IPS-20b (cell line): ENCODE data around the gene ARHGAP4.

Experiments
- H3K27ac ChIP-seq: one replicate; pipeline ENCODE4 v1.5.1; 2013; ENCODE audit warnings: low read length
- H3K27me3 ChIP-seq: 2 replicates; pipeline ENCODE4 v1.6.1; 2013; ENCODE audit warnings: mild to moderate bottlenecking, low read length, inconsistent platforms; ENCODE audit not compliant: insufficient read depth
- H3K36me3 ChIP-seq: 2 replicates; pipeline ENCODE4 v1.6.1; 2013; ENCODE audit warnings: low read depth, mild to moderate bottlenecking, inconsistent platforms, low read length, moderate library complexity; ENCODE audit not compliant: insufficient read depth
- H3K4me1 ChIP-seq: 2 replicates; pipeline ENCODE4 v1.6.1; 2013; ENCODE audit warnings: mild to moderate bottlenecking, control low read depth, inconsistent platforms, low read length, moderate library complexity; ENCODE audit not compliant: insufficient read depth
- H3K4me3 ChIP-seq: 2 replicates; pipeline ENCODE4 v1.5.1; 2013; ENCODE audit warnings: mild to moderate bottlenecking, low read length, inconsistent platforms
- H3K9ac ChIP-seq: 2 replicates; pipeline ENCODE4 v1.6.1; 2013; ENCODE audit warnings: low read depth, mild to moderate bottlenecking, inconsistent platforms, low read length, moderate library complexity
- H3K9me3 ChIP-seq: 2 replicates; pipeline ENCODE4 v1.6.1; 2013; ENCODE audit warnings: mild to moderate bottlenecking, low read depth, low read length, inconsistent platforms; ENCODE audit not compliant: insufficient read depth

The ARHGAP4 gene

GRCh38 chrX:153906126-153906917, 19.7 kb downstream of the ARHGAP4 start:
- no peak overlapping the region for H3K4me3 ChIP-seq
- H3K9me3 ChIP-seq, result no peaks in the 10 kb centered on the region
- H3K36me3 ChIP-seq, result no peaks in the 10 kb centered on the region
- H3K9ac ChIP-seq, result no peak overlapping the region
- no peaks in the 10 kb centered on the region for H3K27me3 ChIP-seq
- no peak overlapping the region for H3K27ac ChIP-seq
- no peaks in the 10 kb centered on the region; the same call in 1 of the 2 replicates for H3K4me1 ChIP-seq

- Histone ChIP-seq H3K36me3 (no peaks in the 10 kb centered on the region), H3K4me3 (no peak overlapping the region), H3K4me1 (no peaks in the 10 kb centered on the region; the same call in 1 of the 2 replicates), H3K9ac (no peak overlapping the region), H3K9me3 (no peaks in the 10 kb centered on the region), H3K27me3 (no peaks in the 10 kb centered on the region), H3K27ac (no peak overlapping the region)
These were observed 20.5 kb downstream of the ARHGAP4 start for GRCh38 chrX:153905481-153906095.

DNA sequence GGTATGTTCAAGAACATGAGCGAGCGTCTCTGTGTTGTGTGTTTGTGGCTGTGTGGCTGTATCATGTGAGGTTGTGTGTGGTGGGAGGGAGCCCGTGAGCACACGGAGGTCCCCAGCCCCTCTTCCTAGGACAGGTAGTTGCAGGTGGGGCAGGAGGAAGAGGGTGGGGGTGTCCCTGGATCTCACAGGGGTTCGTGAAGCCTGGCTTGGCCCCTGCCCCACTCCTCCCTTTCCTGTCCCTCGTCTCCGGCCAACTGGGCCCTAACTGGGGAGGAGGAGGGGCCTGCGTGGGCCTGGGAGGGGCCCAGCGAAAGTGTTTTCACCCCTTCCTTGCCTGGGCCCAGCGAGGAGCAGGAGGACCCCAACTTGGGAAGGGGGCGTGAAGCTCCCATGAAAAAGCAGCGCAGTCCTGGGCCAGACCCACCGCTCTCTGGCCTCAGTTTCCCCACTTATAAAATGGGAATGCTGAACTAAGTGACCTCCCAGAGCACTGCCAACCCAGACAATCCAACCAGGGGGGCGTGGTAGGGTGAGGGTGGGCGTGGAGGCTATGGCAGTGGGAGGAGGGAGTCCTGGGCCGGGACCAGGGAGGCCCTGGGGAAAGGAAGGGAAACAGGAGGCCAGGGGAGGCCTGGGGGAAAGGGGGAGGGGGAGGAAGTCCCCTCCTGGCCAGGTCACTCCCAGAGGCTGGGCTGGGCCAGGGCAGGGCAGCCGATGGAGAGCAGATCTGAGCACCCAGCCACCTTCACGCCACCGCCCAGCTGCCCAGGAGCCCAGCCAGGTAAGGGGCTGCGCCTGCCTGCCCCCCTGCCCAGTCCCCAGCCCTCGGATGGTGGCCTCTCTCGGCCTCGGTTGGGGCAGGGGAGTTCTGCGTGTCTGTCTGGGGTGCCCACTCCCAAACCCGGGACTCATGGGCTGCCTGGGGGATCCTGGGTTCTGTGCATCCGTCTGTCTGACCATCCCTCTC, 21.8 kb downstream of the ARHGAP4 start, which contains the start of gene AVPR2:
AVPR2 (plus strand) TSS at position 683 of the 967 bp plus-strand sequence. CDS start 473 bp downstream, outside the sequence.
- H3K4me1 ChIP-seq, result no peaks in the 10 kb centered on the region; the same call in 1 of the 2 replicates
- H3K9ac ChIP-seq, result no peak within 1 kb of the TSS

GRCh38 chrX:153903238-153903980, 22.7 kb downstream of the ARHGAP4 start:
- H3K4me3 ChIP-seq, result no peak overlapping the region
- H3K27ac ChIP-seq, result no peak overlapping the region
- no peaks in the 10 kb centered on the region for H3K36me3 ChIP-seq
- no peaks in the 10 kb centered on the region for H3K9me3 ChIP-seq
- H3K9ac ChIP-seq, result no peak overlapping the region
- no peaks in the 10 kb centered on the region for H3K27me3 ChIP-seq
- H3K4me1 ChIP-seq, result no peaks in the 10 kb centered on the region; the same call in 1 of the 2 replicates

More for the DNA sequence above, 21.8 kb downstream of the ARHGAP4 start, which contains the start of gene AVPR2:
- H3K36me3 ChIP-seq, result no peaks in the 10 kb centered on the region
- no peaks in the 10 kb centered on the region for H3K27me3 ChIP-seq
- no peak within 1 kb of the TSS for H3K4me3 ChIP-seq
- H3K9me3 ChIP-seq, result no peaks in the 10 kb centered on the region
- H3K27ac ChIP-seq, result no peak within 1 kb of the TSS

DNA sequence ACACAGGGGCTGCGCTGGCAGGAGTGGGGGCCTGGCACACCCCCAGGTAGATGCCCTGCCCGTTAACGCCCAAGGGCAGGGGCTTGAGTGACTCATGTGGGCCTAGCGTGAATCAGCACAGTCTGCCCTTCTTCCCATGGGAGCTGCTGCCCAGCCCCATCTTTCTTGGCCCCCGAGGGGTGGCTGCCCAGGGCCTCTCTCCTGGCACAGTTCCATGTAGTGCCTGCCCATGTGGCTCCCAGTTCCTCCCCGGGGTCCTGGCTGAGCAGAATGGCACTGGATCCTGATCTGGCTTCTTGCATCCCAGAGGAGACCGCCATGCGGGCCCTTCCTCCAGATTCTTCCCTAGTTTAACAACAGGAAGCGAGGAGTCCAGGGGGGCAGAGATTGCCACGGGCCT, 23.7 kb downstream of the ARHGAP4 start:
- Histone ChIP-seq H3K4me3 (no peak overlapping the region), H3K9me3 (no peaks in the 10 kb centered on the region), H3K9ac (no peak overlapping the region), H3K27me3 (no peaks in the 10 kb centered on the region), H3K4me1 (no peaks in the 10 kb centered on the region; the same call in 1 of the 2 replicates), H3K27ac (no peak overlapping the region), H3K36me3 (no peaks in the 10 kb centered on the region)

- H3K36me3 ChIP-seq, result no peaks in the 10 kb centered on the region
- H3K4me1 ChIP-seq, result no peaks in the 10 kb centered on the region; the same call in 1 of the 2 replicates
- no peak overlapping the region for H3K9ac ChIP-seq
- H3K9me3 ChIP-seq, result no peaks in the 10 kb centered on the region
- no peak overlapping the region for H3K4me3 ChIP-seq
- no peak overlapping the region for H3K27ac ChIP-seq
- no peaks in the 10 kb centered on the region for H3K27me3 ChIP-seq
These were observed 24.3 kb downstream of the ARHGAP4 start for GRCh38 chrX:153901753-153902140.

- H3K27me3 ChIP-seq, result no peaks in the 10 kb centered on the region
- no peak overlapping the region for H3K4me3 ChIP-seq
- H3K36me3 ChIP-seq, result no peaks in the 10 kb centered on the region
- no peaks in the 10 kb centered on the region for H3K9me3 ChIP-seq
- H3K9ac ChIP-seq, result no peak overlapping the region
- H3K4me1 ChIP-seq, result no peaks in the 10 kb centered on the region; the same call in 1 of the 2 replicates
- no peak overlapping the region for H3K27ac ChIP-seq
These were observed 25.0 kb downstream of the ARHGAP4 start for GRCh38 chrX:153900831-153901752.

DNA sequence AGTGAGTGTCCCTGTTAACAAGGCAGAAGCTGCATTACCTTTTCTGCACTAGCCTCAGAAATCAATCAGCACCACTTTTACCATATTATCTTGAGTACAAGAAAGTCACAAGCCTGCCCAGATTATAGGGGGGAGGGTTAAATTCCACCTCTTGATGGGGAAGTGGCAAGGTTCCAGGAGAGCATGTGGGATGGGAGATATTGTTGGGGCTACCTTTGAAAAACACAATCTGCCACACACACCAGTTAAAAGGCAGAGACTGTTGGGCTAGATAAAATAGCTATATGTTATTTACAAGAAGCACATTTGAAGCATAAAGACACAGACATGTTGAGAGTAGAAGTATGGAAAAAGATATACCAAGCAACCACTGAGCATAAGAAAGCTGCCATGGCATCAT, 28.2 kb downstream of the ARHGAP4 start:
- Histone ChIP-seq H3K9me3 (no peaks in the 10 kb centered on the region), H3K9ac (no peak overlapping the region), H3K4me3 (no peak overlapping the region), H3K4me1 (no peaks in the 10 kb centered on the region; the same call in 1 of the 2 replicates), H3K36me3 (no peaks in the 10 kb centered on the region), H3K27ac (no peak overlapping the region), H3K27me3 (no peaks in the 10 kb centered on the region)

DNA sequence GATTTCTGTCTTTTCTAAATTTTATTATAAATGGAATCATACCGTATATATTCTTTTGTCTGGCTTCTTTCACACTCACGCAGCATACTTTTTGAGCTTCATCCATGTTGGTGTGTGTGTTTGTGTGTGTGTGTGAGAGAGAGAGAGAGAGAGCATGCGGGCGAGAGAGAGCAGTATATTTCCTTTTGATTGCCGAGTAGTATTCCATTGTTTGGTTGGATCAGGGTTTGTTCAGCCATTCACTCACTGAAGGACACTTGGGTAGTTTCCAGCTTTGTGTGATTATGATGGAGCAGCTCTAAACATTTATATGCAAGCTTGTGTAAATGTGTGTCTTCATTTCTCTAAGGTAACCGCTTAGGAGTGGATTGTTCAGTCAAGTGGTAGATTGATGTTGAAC, 36.9 kb downstream of the ARHGAP4 start:
- no peak overlapping the region for H3K9ac ChIP-seq
- peaks cover 36% of the 10 kb centered on the region for H3K27me3 ChIP-seq
- H3K4me1 ChIP-seq, result peaks cover 3% of the 10 kb centered on the region; the same call in 1 of the 2 replicates
- H3K36me3 ChIP-seq, result no peaks in the 10 kb centered on the region
- no peak overlapping the region for H3K4me3 ChIP-seq
- no peaks in the 10 kb centered on the region for H3K9me3 ChIP-seq
- H3K27ac ChIP-seq, result no peak overlapping the region

- peaks cover 36% of the 10 kb centered on the region for H3K27me3 ChIP-seq
- H3K4me1 ChIP-seq, result peaks cover 3% of the 10 kb centered on the region; the same call in 1 of the 2 replicates
- no peak overlapping the region for H3K27ac ChIP-seq
- H3K9me3 ChIP-seq, result no peaks in the 10 kb centered on the region
- H3K36me3 ChIP-seq, result no peaks in the 10 kb centered on the region
- H3K9ac ChIP-seq, result no peak overlapping the region
- no peak overlapping the region for H3K4me3 ChIP-seq
These were observed 37.7 kb downstream of the ARHGAP4 start for GRCh38 chrX:153888344-153888743.
